ENCODE measurements around the gene CLDN10.

CLDN10 gene

DNA sequence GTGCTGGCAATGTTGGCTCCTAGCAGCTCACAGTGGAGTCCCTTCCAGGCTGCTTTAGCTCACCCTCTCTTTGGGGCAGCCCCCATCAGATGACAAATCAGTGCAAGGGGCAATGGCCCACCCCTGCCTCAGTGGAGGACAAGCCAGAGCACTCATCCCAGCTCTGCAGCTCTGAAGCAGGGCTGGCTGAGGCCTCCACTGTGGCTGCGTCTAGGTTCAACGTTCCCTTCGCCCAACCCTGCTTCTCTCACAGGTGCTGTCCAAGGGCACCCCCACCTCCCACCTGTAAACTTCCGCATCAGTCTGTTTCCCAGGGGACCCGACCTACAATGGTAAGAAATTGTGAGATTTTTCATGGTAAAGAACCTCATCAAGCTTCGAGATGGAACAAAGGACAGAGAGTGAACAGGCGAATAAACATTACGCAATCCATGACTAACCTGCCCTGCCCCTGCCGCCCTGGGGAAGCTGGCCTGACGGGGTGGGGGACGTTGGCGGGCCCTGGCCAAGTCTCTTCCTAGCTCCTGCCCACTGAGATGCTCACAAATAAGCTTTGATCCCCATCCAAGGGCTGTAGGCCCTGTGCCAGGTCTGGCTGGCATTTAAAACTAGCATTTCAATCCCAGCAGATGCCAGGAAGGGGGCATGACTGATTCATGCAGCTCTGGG lies 51.5 kb downstream of the CLDN10 start:
- DNase-seq = peak in 2 of 4 experiments; percentile 4 to 6

DNA sequence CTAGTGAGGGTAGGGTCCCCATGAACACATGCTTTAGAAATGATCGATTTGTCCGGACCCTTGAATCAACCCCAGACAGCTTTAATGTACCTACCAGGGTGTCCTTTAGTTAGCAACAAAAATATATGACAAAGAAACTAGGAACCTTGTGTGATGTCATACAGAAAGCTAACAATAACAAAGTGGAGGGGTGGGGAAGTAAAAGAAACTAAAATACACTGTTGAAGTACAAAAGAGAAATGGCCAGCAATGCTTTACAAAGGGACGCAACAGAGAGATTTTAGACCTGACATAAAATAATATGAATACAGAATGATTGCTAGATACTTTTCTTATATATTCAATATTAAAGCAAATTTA lies 52.0 kb downstream of the CLDN10 start:
- peak in 1 of 4 experiments; percentile 9 for DNase-seq

DNA sequence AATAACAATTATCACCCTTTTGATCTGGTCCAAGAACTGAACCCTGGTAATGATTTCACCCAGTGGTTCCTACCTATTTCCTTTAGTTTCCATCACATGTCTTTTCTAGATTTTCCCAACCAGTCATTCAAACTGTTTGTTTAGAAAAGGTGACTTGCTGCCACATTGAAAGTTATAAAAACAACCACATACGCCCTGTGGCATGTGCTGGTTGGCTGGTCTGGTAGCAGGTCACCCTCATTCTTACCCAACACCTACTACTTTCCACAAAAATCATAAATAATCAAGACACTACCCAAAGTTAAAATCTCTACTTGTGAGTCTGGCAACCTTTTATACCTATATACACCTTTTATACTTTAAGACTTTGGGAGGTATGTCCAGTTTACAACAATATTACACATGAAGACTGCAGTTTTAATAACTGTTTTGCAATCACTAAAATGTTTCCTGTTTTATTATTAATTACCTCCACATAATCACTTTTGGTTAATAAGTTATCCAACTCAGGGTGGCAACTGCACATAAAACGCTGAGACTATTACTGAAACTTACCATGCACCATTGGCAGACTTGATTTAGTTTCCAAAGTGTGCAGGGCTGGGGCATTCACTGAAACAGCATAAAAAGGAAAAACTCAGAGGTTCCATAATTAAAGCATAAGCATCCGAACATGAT lies 53.1 kb downstream of the CLDN10 start:
- no peak for DNase-seq

DNA sequence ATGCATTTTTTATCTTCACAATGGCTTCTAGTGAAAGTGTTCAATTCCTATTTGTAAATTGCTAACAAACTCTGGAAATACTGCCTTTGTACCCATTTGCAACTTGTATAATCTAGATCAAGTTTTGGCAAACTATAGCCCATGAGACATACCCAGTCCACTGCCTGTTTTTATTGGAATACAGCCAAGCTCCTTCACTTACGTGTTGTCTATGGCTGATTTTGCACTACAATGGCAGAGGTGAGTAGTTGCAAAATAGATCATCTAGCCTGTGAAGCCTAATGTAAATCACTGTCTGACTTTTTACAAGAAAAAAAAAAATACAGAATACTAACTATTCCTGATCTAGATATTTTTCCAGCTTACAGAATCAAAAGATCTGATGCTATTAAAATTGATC lies 54.8 kb downstream of the CLDN10 start:
- DNase-seq = no peak

DNA sequence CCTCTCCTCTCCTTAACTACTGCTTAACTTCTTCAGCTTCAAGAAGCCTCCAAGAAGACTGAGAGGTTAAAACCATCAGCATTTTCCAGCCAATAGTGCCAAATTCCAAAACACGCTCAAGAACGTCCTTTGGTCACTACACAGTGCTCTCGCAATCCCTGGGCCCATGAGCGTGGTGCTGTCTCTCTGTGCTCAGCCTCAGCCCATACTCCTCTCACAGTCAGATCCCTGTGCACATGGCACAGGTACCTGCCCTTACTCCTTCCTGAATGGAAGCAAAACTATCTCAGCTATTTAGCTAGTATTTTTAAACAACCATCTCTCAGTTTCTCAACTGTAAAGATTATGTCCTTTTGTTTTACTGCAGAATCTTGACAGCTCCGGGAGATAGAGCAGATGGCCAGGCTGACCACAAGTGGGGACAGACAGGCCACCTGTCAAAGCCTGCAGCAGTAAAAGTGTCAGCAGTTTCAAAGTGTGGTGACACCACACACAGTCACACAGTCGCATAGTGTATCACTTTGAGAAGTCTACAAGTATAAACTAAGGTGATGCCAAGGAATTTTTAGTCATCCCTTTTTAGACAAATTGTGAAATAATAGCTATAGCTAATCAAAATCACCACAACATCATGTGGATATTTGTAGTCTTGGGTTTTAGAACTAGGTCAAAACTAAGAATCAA lies 56.3 kb downstream of the CLDN10 start:
- no peak for DNase-seq

DNA sequence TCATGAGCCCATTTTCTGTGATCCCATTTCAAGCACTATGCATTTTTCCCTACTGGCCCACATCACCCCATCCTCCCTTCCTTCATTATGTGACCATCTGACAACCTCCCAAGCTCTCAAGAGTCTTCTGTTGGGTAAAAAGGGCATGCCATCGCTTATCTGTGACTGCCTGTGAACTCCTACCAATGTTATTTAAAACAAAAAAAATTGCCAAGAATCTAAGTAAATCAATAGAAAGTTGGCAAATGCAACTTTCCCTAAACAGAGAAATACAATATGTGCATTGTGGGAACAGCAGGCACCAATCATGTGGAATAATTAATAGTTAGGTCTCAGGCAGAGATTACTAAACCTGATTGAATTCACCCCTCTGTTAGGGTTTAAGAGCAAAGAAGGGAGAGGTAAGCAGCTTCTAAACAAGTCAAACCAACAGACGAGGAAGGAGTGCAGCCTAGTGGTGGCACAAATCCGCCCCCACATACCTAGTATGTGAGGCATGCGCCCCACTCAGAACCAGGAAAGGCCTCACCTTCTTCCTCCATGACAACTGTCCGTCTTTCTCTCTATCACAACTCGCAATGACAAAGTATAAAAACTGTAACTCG lies 62.2 kb downstream of the CLDN10 start:
- DNase-seq = no peak

DNA sequence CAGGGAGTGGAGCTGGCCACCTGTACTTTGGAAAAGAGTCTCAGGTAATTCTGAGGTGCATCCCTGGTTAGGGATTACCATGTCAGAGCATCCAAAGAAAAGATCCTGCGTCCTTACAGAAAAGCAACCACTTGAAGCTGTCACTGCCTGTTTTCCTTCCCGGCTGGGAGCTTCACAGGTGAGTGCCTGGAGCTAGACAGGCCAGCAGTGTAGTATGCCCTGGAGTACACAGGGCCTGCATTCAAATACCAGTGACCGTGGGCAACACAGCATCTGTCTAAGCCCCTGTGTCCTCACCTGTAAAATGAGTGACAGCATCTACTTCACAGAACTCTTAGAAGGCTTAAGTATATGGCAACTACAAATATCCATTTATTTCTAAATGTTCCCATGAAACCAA lies 63.0 kb downstream of the CLDN10 start:
- no peak for DNase-seq

DNA sequence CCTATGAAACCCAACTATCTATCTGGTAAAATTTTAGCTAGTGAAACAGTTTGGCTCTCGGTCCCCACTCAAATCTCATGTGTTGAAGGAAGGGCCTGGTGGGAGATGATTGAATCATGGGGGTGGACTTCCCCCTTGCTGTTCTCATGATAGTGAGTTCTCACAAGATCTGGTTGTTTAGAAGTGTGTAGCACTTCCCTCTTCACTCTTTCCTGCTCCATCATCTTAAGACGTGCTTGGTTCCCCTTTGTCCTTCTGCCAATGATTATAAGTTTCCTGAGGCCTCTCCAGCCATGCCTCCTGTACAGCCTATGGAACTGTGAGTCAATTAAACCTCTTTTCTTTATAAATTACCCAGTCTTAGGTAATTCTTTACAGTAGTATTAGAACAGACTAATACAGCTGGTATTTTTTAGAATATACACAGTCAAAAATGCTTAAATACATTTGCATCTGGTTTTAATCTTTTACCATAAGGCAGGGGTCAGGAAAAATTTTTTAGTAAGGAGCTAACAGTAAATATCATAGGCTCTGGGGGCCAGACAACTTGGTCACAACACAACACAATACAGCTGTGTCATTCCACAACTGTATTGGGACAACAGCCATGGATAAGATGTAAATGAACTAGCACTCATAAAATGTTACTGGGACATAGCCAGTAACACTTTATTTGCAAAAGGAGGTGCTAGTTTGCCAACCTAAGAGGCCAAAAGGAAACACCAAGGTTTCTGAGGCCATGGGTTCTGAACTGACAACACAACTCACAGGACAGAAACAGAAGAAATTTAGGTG lies 67.7 kb downstream of the CLDN10 start:
- peak; percentile 5 to 54 (median 34) for DNase-seq

DNA sequence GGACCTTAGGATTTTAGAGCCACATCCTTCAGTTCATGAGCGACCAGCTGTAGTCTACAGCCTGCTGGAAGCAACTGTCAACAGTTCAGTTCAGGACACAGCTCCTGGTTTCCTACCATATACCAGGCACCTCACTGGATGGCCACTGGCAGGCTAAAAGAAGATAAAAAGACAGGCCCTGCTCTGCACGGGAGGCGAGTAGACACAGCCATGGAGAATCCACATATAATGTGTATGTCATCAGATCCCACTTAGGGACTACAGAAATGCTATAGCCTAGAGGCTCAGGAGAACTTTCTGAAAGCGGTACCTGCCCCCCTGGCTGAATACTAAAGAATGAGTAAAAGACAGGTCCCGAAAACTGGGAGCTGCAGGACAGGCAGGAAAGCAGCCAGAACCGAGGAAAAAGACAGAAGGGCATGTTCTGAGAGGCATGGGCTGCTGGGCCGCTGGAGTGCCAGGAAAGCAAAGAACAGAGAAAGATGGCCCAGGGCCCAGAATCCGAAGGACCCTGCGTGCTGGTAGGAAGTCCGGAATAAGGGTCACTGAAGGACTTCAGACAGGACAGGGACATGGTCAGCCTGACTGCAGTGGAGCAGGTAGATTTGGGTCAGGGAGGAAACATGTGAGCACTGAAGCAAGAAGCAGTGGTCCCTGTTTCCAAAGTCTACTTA lies 68.4 kb downstream of the CLDN10 start:
- no peak for DNase-seq

DNA sequence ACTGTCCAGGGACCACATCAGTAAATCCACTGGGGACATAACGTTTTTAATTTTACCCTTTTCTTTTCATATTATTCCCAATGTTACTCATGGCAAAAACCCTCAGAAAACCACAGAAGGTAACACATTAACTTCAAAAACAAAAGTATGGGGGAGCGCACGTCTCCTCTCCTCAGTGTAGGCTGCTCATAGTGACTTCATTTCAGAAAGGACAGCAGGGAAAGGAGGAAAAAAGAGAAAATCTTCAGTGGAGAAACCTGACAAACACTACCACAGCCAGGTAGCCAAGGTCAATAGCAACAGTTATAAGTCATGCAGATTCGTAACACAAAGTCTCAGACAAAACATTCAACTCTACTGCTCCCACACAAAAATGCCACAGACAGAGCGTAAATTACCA lies 70.6 kb downstream of the CLDN10 start:
- no peak for DNase-seq

DNA sequence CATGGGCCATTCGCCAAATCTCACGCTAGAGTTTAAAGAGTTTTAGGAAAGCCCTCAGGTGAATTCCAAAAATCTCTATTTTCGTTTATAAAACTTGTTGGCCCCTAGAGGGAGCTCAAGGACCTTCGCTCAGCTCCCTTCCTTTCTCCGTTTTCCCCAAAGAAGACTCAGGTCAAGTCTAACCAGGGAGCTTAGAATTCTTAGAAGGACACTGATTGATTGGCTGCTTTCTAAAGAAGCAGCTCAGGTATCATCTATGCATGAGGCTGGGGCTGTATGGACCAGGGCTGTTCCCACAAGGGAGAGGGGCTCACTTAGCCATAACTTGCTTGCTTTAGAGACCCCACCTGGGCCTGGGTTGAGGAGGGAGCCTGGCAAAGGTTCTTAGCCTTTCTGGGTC lies 71.5 kb downstream of the CLDN10 start:
- peak; percentile 46 to 81 (median 69) for DNase-seq

DNA sequence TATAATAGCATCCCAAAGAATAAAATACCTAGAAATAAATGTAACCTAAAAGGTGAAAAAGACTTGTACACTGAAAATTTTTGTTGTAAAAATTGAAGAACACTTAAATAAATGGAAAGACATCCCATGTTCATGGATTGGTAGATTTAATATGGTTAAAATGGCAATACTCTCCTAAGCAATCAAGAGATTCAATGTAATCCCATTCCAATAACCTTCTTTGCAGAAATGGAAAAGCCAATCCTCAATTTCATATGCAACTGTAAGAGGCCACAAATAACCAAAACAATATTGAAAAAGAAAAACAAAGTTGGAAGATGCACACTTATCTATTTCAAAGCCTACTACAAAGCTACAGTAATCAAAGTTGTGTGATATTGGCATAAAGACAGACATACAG lies 74.2 kb downstream of the CLDN10 start:
- DNase-seq = no peak

DNA sequence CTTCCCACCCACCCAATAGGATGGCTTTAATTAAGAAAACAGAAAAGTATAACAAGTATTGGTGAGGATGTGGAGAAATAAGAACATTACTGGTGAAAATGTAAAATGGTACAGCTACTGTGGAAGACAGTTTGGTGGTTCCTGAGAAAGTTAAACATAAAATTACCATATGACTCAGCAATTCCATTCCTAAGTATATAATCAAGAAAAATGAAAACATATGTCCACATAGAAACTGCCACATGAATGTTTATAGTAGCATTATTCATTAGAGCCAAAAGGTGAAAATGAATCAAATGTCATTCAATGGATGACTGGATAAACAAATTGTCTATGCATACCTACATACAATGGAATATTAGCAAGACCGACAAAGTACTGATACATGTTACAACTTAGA lies 75.1 kb downstream of the CLDN10 start:
- no peak for DNase-seq

DNA sequence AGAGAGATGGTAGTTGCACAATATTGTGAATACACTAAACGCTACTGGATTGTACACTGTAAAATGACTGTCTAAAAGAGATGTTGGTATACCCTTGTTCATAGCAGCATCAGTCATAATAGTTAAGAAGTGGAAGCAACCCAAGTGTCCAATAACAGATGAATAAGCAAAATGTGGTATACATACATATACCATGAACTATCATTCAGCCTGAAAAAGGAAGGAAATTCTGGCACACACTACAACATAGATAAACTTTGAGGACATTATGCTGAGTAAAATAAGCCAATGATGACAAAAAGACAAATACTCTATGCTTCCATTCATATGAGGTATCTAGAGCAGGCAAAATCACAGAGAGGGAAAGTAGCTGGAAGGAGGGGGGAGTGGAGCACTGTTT lies 76.0 kb downstream of the CLDN10 start:
- no peak for DNase-seq

DNA sequence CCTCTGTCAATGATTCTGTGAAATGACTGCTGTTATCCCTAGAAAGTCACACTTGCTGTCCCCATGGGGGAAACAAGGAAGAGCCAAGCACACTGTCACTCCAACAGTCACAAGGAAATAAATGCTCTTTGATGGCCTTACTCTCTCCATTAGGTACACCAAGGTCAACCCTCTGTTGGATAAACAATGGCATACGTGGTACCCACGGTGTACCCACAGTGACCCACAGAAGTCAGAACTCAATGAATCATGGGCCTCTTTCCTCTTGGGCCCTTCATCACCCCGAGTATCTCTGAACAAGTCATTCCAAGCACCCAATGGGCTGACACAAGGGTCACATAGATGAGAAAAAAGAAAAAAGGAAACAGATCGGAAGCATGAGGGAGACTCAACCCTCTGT lies 76.6 kb downstream of the CLDN10 start:
- no peak for DNase-seq
